Measurements from ENCODE around the gene B3GNT9. TPM values are rescaled to one million over a fixed set of nuclear protein-coding genes. Genes with fewer than 3 reads are reported as not detected.

Gene B3GNT9
- polyA plus RNA-seq, 1 of the 3 experiments (the other 2 are of a cell fraction) = 9.9 TPM

- H3K79me2 ChIP-seq (ENCODE audit: insufficient read depth) = peaks cover 68% of the 10 kb centered on the region
- H3K27me3 ChIP-seq (ENCODE audit: insufficient read depth) = no peaks in the 10 kb centered on the region
- H3K9ac ChIP-seq = no peak overlapping the region
- H3K9me2 ChIP-seq = no peaks in the 10 kb centered on the region
- H4K20me1 ChIP-seq (ENCODE audit: insufficient read depth) = peaks cover 8% of the 10 kb centered on the region
- H3K4me1 ChIP-seq (ENCODE audit: control insufficient read depth in 1 of 2, insufficient read depth in 2 of 2, low read depth in 1 of 2, low read length in 1 of 2) = peaks cover 0 to 4% of the 10 kb centered on the region in 2 experiments; a peak in 1 of 4 replicates
- ChIA-PET POLR2A (interaction anchor here (0.6 kb wide), 1 partner anchor 8 kb away, joined by 6 read pairs; the partner anchor contains the start of gene PHAF1), CTCF (interaction anchor here (0.6 to 0.8 kb wide), 3 partner anchors 100 to 1193 kb away, joined by 3 read pairs; partner anchors contain the start of genes PRMT7 and SLC7A6OS)
- TF ChIP-seq NRF1 (IDR thresholded peaks at IDR 0.05; ENCODE audit: low read depth, low read length) (no peak), JUND (IDR thresholded peaks at IDR 0.05) (no peak), RCOR1 (IDR thresholded peaks at IDR 0.05; ENCODE audit: low read length) (no peak), FOSL2 (IDR thresholded peaks at IDR 0.05; ENCODE audit: borderline replicate concordance, low read depth) (no peak), GABPA (IDR thresholded peaks at IDR 0.05; ENCODE audit: low read depth) (no peak), NFIC (IDR thresholded peaks at IDR 0.05; ENCODE audit: borderline replicate concordance) (no peak), TCF12 (IDR thresholded peaks at IDR 0.05) (no peak), RFX5 (IDR thresholded peaks at IDR 0.05; ENCODE audit: low read length) (no peak), SMC3 (IDR thresholded peaks at IDR 0.05; ENCODE audit: low read depth, low read length) (no peak), RXRA (IDR thresholded peaks at IDR 0.05; ENCODE audit: borderline replicate concordance, low read depth) (no peak), GATA2 (CRISPR knock-in tag; IDR thresholded peaks at IDR 0.05) (no peak), POLR2AphosphoS5 (IDR thresholded peaks at IDR 0.05; ENCODE audit: low read depth, low read length) (no peak), RAD21 (IDR thresholded peaks at IDR 0.05; ENCODE audit: low read length) (no peak), ELF1 (IDR thresholded peaks at IDR 0.05) (no peak), FOXM1 (IDR thresholded peaks at IDR 0.05; ENCODE audit: low read depth) (no peak), REST (IDR thresholded peaks at IDR 0.05; ENCODE audit: low read depth, low read length) (no peak), TAF1 (IDR thresholded peaks at IDR 0.05; ENCODE audit: borderline replicate concordance, low read depth, low read length) (no peak)
- TF ChIP-seq, protein P1, sequence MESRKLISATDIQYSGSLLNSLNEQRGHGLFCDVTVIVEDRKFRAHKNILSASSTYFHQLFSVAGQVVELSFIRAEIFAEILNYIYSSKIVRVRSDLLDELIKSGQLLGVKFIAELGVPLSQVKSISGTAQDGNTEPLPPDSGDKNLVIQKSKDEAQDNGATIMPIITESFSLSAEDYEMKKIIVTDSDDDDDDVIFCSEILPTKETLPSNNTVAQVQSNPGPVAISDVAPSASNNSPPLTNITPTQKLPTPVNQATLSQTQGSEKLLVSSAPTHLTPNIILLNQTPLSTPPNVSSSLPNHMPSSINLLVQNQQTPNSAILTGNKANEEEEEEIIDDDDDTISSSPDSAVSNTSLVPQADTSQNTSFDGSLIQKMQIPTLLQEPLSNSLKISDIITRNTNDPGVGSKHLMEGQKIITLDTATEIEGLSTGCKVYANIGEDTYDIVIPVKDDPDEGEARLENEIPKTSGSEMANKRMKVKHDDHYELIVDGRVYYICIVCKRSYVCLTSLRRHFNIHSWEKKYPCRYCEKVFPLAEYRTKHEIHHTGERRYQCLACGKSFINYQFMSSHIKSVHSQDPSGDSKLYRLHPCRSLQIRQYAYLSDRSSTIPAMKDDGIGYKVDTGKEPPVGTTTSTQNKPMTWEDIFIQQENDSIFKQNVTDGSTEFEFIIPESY (IDR thresholded peaks at IDR 0.05; ENCODE audit: borderline replicate concordance, low read depth) = no peak
- TF ChIP-seq, protein P2, sequence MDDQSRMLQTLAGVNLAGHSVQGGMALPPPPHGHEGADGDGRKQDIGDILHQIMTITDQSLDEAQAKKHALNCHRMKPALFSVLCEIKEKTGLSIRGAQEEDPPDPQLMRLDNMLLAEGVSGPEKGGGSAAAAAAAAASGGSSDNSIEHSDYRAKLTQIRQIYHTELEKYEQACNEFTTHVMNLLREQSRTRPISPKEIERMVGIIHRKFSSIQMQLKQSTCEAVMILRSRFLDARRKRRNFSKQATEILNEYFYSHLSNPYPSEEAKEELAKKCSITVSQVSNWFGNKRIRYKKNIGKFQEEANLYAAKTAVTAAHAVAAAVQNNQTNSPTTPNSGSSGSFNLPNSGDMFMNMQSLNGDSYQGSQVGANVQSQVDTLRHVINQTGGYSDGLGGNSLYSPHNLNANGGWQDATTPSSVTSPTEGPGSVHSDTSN (IDR thresholded peaks at IDR 0.05) = no peak
- H3K9me3 ChIP-seq = no peaks in the 10 kb centered on the region
- 97% methylated on average over 9 of the region's 9 CpGs for WGBS (ENCODE audit: low lambda C conversion rate)
- H3K27ac ChIP-seq (ENCODE audit: low read depth in 2 of 2, low read length in 1 of 2) = no peak overlapping the region
- H2AFZ ChIP-seq (ENCODE audit: low read depth) = no peak overlapping the region
- H3K36me3 ChIP-seq (replicated peaks in 1 of 2; ENCODE audit: control insufficient read depth in 1 of 2, insufficient read depth in 2 of 2, low read length in 1 of 2) = peaks cover 8 to 26% of the 10 kb centered on the region in 2 experiments
- no peak overlapping the region for H3K4me3 ChIP-seq (ENCODE audit: low read depth in 2 of 2, low read length in 1 of 2)
- no peak overlapping the region for H3K4me2 ChIP-seq
- peaks cover 19% of the 10 kb centered on the region for H3F3A ChIP-seq (replicated peaks; ENCODE audit: insufficient read depth)
- DNase-seq = no peak
These were observed 33.1 kb downstream of the B3GNT9 start for GRCh38 chr16:67117716-67118115.

Data from SK-N-SH (cell line).